ENCODE results near the gene EXO1.

EXO1 gene

DNA sequence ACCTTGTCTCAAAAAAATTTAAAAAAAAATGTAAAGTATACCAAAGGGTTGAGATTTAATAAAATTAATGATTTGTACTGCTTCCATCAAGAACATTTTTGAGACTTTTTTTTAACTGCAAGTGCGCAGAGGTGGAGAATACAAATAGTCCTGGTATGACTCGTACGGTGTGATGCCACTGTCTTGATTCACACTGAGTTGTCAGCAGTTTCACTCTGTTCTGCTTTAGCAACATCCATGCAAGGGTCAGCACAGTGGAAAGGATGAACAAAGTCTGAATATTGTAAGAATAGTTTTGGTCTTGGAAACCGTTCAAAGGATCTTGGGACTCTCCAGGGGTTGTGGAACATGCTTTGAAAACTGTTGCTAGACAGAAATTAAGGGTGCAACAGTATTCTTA, 40.2 kb downstream of the EXO1 start:
- Histone ChIP-seq H3K27me3 (ENCODE audit: insufficient read depth, insufficient read length) (no peaks in the 10 kb centered on the region), H3K4me3 (ENCODE audit: insufficient read length, low read depth) (no peak overlapping the region), H3K9me3 (ENCODE audit: insufficient read depth, low read length) (no peaks in the 10 kb centered on the region), H3K4me1 (ENCODE audit: insufficient read depth, insufficient read length) (no peaks in the 10 kb centered on the region), H3K9ac (ENCODE audit: insufficient read length, low read depth) (no peak overlapping the region), H3K36me3 (ENCODE audit: insufficient read depth, insufficient read length, low read length) (peaks cover 69% of the 10 kb centered on the region)
- TF ChIP-seq SUZ12 (IDR thresholded peaks at IDR 0.05; ENCODE audit: extremely low read depth, insufficient read depth, insufficient read length) (no peak), YY1 (IDR thresholded peaks at IDR 0.05; ENCODE audit: insufficient read depth, insufficient read length) (no peak), ZNF274 (IDR thresholded peaks at IDR 0.05; ENCODE audit: low read depth, low read length) (no peak)
- no peak for DNase-seq (ENCODE audit: low read depth, low spot score)

DNA sequence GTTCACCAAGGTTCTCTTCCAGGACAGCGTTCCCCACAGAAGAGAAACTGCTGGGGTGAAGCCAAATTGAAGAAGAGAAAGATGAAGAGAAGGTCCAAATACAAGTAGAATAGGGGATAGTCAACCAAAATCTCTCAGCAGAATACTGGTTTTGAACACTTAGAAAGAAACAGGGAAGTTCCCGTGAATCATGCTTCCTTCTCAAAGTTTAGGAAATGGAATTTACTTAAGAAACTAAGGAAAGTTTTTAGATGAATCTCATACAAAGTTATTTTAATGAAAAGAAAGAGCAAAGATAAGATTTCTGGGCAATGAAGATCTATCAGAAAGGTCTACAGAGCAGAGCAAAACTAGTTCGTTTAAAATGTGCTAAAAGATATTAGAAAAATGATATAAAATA, 43.3 kb downstream of the EXO1 start:
- no peak overlapping the region for H3K9ac ChIP-seq (ENCODE audit: insufficient read length, low read depth)
- no peak for TF ChIP-seq SUZ12 (IDR thresholded peaks at IDR 0.05; ENCODE audit: extremely low read depth, insufficient read depth, insufficient read length)
- no peak for TF ChIP-seq ZNF274 (IDR thresholded peaks at IDR 0.05; ENCODE audit: low read depth, low read length)
- no peak for TF ChIP-seq YY1 (IDR thresholded peaks at IDR 0.05; ENCODE audit: insufficient read depth, insufficient read length)
- H3K4me3 ChIP-seq (ENCODE audit: insufficient read length, low read depth): no peak overlapping the region
- no peaks in the 10 kb centered on the region for H3K9me3 ChIP-seq (ENCODE audit: insufficient read depth, low read length)
- DNase-seq (ENCODE audit: low read depth, low spot score): no peak
- H3K4me1 ChIP-seq (ENCODE audit: insufficient read depth, insufficient read length): no peaks in the 10 kb centered on the region
- no peaks in the 10 kb centered on the region for H3K27me3 ChIP-seq (ENCODE audit: insufficient read depth, insufficient read length)
- peaks cover 43% of the 10 kb centered on the region for H3K36me3 ChIP-seq (ENCODE audit: insufficient read depth, insufficient read length, low read length)

DNA sequence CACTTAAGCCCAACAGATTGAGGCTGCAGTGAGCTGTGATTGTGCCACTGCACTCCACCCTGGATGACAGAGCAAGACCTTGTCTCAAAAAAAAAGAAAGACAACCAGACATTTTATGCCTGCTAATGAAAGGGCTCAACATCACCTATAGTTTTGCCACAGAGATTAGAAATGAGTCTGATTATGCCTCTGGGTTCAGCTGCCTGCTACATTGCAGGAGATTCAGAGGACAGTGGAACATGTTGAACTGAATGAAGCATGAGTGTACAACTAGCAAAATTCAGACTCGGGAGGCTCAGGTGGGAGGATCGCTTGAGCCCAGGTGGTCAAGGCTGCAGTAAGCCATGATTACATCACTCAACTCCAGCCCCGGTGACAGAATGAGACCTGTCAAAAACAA, 46.0 kb downstream of the EXO1 start:
- DNase-seq (ENCODE audit: low read depth, low spot score): no peak
- H3K36me3 ChIP-seq (ENCODE audit: insufficient read depth, insufficient read length, low read length): peaks cover 26% of the 10 kb centered on the region
- TF ChIP-seq ZNF274 (IDR thresholded peaks at IDR 0.05; ENCODE audit: low read depth, low read length): no peak
- no peak for TF ChIP-seq SUZ12 (IDR thresholded peaks at IDR 0.05; ENCODE audit: extremely low read depth, insufficient read depth, insufficient read length)
- no peak for TF ChIP-seq YY1 (IDR thresholded peaks at IDR 0.05; ENCODE audit: insufficient read depth, insufficient read length)
- H3K9me3 ChIP-seq (ENCODE audit: insufficient read depth, low read length): no peaks in the 10 kb centered on the region
- no peak overlapping the region for H3K4me3 ChIP-seq (ENCODE audit: insufficient read length, low read depth)
- H3K27me3 ChIP-seq (ENCODE audit: insufficient read depth, insufficient read length): no peaks in the 10 kb centered on the region
- H3K9ac ChIP-seq (ENCODE audit: insufficient read length, low read depth): no peak overlapping the region
- no peaks in the 10 kb centered on the region for H3K4me1 ChIP-seq (ENCODE audit: insufficient read depth, insufficient read length)

DNA sequence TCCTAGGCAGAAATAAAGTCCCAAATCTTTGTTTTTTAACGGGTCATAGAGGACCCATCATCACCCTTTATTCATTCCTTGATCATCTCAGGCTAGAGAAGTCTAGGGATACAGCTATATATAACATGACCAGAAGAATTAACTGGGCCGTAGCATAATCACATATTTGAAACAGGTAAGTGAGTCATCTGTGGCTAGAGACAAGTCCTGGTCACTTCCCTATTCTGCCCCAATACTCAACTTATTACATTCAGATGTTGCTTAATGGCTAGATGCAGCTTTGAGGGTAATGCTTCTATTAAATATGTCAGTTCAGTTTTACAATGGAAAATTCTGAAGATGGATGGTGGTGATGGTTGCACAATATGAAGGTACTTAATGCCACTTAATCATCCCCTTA, 47.0 kb downstream of the EXO1 start:
- TF ChIP-seq ZNF274 (IDR thresholded peaks at IDR 0.05; ENCODE audit: low read depth, low read length) (no peak), SUZ12 (IDR thresholded peaks at IDR 0.05; ENCODE audit: extremely low read depth, insufficient read depth, insufficient read length) (no peak), YY1 (IDR thresholded peaks at IDR 0.05; ENCODE audit: insufficient read depth, insufficient read length) (no peak)
- H3K9ac ChIP-seq (ENCODE audit: insufficient read length, low read depth): no peak overlapping the region
- H3K9me3 ChIP-seq (ENCODE audit: insufficient read depth, low read length): no peaks in the 10 kb centered on the region
- no peak overlapping the region for H3K4me3 ChIP-seq (ENCODE audit: insufficient read length, low read depth)
- peaks cover 16% of the 10 kb centered on the region for H3K36me3 ChIP-seq (ENCODE audit: insufficient read depth, insufficient read length, low read length)
- DNase-seq (ENCODE audit: low read depth, low spot score): no peak
- no peaks in the 10 kb centered on the region for H3K27me3 ChIP-seq (ENCODE audit: insufficient read depth, insufficient read length)
- H3K4me1 ChIP-seq (ENCODE audit: insufficient read depth, insufficient read length): no peaks in the 10 kb centered on the region

DNA sequence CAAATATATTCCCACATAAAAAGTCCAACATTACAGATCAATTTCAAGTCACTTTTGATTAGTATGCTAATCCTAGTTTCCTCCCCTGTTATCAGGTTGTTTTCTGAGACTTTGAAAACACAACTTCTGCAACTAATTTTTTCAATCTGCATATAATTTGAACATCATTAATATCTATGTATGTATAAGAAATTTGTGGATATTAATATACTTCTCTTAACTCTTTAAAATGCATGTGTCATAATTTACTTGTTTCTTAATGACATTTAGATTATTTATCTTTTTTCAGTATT, 48.6 kb downstream of the EXO1 start:
- no peak for DNase-seq (ENCODE audit: low read depth, low spot score)
- H3K27me3 ChIP-seq (ENCODE audit: insufficient read depth, insufficient read length): no peaks in the 10 kb centered on the region
- H3K4me1 ChIP-seq (ENCODE audit: insufficient read depth, insufficient read length): no peaks in the 10 kb centered on the region
- peaks cover 7% of the 10 kb centered on the region; the same call in 1 of the 2 replicates for H3K9me3 ChIP-seq (ENCODE audit: insufficient read depth, low read length)
- H3K9ac ChIP-seq (ENCODE audit: insufficient read length, low read depth): no peak overlapping the region
- H3K36me3 ChIP-seq (ENCODE audit: insufficient read depth, insufficient read length, low read length): peaks cover 6% of the 10 kb centered on the region
- no peak overlapping the region for H3K4me3 ChIP-seq (ENCODE audit: insufficient read length, low read depth)
- no peak for TF ChIP-seq YY1 (IDR thresholded peaks at IDR 0.05; ENCODE audit: insufficient read depth, insufficient read length)
- TF ChIP-seq SUZ12 (IDR thresholded peaks at IDR 0.05; ENCODE audit: extremely low read depth, insufficient read depth, insufficient read length): no peak
- no peak for TF ChIP-seq ZNF274 (IDR thresholded peaks at IDR 0.05; ENCODE audit: low read depth, low read length)

DNA sequence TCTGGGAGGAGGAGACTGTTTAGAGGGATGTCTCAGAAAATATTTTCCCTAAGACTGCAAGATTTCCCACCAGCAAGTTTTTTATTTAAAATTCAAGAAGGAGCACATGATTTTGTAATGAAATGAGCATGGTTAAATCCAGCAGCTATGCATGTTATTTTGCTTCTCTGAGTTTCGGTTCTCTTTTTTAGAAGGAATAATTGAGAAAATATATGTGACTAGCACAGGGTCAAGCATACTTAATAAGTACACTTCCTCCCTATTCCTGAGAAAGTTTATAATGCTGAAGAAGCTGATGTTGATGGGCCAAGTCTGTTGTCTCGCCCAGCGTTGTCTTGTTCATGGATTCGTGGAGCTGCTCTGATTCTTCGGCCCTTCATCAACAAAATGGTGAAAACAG, 51.2 kb downstream of the EXO1 start:
- no peak overlapping the region for H3K4me3 ChIP-seq (ENCODE audit: insufficient read length, low read depth)

DNA sequence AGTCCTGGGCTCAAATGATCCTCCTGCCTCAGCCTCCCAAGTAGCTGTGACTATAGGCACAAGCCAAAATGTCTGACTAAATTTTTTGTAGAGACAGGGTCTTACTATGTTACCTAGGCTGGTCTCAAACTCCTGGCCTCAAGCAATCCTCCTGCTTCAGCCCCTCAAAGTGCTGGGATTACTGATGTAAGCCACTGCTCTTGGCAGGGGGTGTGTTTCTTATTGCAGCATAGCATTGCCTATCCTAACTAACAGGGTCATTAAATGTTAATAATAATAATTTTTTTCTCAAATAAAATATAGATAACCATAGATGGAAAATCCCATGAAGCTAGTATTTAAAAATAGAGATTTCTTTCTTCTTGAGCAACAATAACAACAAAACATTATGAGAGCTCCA, 52.4 kb downstream of the EXO1 start:
- Histone ChIP-seq H3K9ac (ENCODE audit: insufficient read length, low read depth) (no peak overlapping the region), H3K4me3 (ENCODE audit: insufficient read length, low read depth) (no peak overlapping the region), H3K9me3 (ENCODE audit: insufficient read depth, low read length) (peaks cover 7% of the 10 kb centered on the region; the same call in 1 of the 2 replicates), H3K27me3 (ENCODE audit: insufficient read depth, insufficient read length) (no peaks in the 10 kb centered on the region), H3K4me1 (ENCODE audit: insufficient read depth, insufficient read length) (no peaks in the 10 kb centered on the region), H3K36me3 (ENCODE audit: insufficient read depth, insufficient read length, low read length) (peaks cover 6% of the 10 kb centered on the region)
- TF ChIP-seq YY1 (IDR thresholded peaks at IDR 0.05; ENCODE audit: insufficient read depth, insufficient read length) (no peak), SUZ12 (IDR thresholded peaks at IDR 0.05; ENCODE audit: extremely low read depth, insufficient read depth, insufficient read length) (no peak), ZNF274 (IDR thresholded peaks at IDR 0.05; ENCODE audit: low read depth, low read length) (no peak)
- DNase-seq (ENCODE audit: low read depth, low spot score): no peak

More for the DNA sequence above, 51.2 kb downstream of the EXO1 start:
- peaks cover 6% of the 10 kb centered on the region for H3K36me3 ChIP-seq (ENCODE audit: insufficient read depth, insufficient read length, low read length)
- no peaks in the 10 kb centered on the region for H3K27me3 ChIP-seq (ENCODE audit: insufficient read depth, insufficient read length)
- no peak for DNase-seq (ENCODE audit: low read depth, low spot score)
- TF ChIP-seq SUZ12 (IDR thresholded peaks at IDR 0.05; ENCODE audit: extremely low read depth, insufficient read depth, insufficient read length): no peak
- TF ChIP-seq ZNF274 (IDR thresholded peaks at IDR 0.05; ENCODE audit: low read depth, low read length): no peak
- no peak for TF ChIP-seq YY1 (IDR thresholded peaks at IDR 0.05; ENCODE audit: insufficient read depth, insufficient read length)
- H3K4me1 ChIP-seq (ENCODE audit: insufficient read depth, insufficient read length): no peaks in the 10 kb centered on the region
- H3K9me3 ChIP-seq (ENCODE audit: insufficient read depth, low read length): peaks cover 7% of the 10 kb centered on the region; the same call in 1 of the 2 replicates
- no peak overlapping the region for H3K9ac ChIP-seq (ENCODE audit: insufficient read length, low read depth)

All from NT2/D1 (cell line).